HG02571 (cell line): ENCODE measurements around the gene TMEM151B.

Experiments used
- ATAC-seq: cut with Tn5 transposase; IDR thresholded peaks from one replicate; pipeline ENCODE4 v1.9.1; 2021; ENCODE audit warnings: mild to moderate bottlenecking, moderate library complexity; ENCODE audit not compliant: unreplicated experiment

TMEM151B gene

DNA sequence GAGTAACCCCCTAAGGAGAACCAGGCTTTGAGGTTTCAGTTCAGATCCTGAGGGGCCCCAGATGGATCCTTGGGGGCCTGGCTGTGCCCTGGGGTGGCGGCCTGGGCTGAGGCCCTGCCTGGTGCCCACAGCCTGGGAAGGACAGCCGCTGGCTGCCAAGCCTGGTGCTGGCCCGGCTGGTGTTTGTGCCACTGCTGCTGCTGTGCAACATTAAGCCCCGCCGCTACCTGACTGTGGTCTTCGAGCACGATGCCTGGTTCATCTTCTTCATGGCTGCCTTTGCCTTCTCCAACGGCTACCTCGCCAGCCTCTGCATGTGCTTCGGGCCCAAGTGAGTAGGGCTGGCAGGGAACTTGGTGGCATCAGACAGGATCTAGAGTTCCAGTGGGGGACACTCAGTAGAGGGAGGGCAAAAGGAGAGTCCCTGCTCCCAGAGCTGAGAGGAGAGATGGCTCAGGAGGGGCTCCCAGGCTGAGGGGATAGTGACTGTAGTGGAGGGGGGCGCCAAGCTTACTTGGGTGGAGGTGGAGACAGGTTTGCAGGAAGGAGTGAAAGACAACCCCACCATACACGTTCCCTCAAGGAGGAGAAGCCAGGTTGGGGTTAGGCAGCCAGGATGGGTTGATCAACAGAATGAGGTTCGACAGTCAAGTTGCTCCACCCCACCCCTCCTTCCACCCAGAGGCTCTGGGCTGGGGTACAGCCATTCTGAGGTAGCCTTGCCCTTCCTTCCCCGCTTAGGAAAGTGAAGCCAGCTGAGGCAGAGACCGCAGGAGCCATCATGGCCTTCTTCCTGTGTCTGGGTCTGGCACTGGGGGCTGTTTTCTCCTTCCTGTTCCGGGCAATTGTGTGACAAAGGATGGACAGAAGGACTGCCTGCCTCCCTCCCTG is 37.3 kb upstream of the TMEM151B start:
- ATAC-seq: no peak

- ATAC-seq: no peak
Observed at GRCh38 chr6:44233567-44234100, 36.6 kb upstream of the TMEM151B start.

- no peak for ATAC-seq
Observed at GRCh38 chr6:44234101-44235025, 35.9 kb upstream of the TMEM151B start.

DNA sequence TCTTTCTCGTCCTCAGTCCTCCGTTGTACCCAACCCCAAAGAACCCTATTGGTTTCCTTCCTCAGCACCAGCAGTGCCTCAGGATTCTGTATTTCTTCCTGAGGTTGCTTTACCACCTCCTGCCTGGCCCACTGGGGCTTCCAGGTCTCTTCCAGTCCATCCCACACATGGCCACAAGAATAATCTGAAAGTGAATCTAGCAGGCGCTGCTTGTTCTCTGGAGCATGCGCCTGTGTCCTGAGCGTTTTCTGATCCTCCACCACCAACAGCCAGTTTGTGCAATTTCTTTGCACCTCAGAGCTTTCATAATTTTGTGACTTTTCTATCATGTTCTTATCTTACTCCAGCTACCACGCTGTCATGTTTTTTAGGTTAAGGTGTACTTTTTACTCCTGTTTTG is 35.0 kb upstream of the TMEM151B start:
- no peak for ATAC-seq

DNA sequence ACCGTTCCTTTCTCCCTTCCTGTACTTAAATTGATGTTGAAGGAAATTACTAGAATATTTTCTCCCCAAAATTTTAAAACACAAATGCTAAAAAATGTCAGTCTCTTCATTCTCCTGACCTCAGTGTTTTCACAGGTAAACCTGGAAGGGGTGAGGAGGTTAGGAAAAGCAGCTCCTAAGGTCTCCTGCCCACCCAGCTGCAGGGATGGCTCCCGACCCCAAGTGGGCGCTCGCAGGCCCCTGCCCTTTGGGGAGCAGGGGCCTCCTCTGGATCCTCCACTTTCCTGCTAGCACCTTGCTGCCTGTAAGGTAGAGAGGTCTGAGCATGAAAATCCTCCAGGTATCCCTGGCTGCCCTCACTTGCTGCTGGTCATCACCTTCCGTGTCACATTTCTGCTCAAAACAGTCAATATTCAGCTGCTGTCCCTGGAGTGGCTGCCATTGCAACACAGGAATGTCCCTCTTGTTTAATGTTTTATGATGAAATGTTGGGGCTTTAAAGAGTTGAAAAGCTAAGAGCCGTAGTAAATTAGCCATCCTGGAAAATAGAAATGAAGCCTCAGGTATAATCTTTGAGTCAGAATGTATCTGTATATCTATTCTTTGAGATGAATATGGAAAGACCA is 34.2 kb upstream of the TMEM151B start:
- ATAC-seq: no peak

DNA sequence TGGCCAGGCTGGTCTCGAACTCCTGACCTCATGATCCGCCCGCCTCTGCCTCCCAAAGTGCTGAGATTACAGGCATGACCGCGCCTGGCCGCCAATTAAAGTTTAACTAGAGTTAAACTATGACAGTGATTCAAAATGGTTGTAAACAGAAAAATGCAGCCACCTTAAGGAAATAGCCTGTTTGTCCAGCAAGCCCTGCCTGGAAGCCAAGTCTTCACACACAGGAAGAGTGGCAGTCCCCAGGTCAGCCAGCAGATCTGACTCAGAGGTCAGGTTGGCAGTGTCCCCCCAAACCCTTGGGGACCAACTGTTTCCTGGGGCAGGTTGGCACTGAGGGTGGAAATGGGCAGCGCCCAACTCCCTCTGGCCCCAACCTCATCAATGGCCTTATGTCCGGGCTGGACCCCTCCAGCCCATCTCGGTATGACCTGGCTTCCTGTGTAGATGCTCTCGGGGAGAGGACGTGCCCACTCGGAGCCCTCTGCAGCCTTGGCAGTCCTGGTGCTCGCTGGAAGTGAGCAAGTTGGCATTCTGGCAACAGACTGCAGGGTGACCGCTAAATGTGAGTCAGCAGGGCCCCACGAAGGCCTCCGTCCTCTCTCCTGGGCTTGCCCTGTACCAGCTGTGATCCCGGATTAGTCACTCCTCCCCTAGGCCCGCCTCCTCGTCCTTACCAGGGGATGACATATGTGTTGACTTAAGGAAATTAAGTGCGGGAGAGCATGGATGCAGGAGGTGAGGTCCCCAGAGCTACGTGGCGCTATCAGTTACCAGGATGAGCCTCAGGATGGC is 33.0 kb upstream of the TMEM151B start:
- ATAC-seq: peak; percentile 68

DNA sequence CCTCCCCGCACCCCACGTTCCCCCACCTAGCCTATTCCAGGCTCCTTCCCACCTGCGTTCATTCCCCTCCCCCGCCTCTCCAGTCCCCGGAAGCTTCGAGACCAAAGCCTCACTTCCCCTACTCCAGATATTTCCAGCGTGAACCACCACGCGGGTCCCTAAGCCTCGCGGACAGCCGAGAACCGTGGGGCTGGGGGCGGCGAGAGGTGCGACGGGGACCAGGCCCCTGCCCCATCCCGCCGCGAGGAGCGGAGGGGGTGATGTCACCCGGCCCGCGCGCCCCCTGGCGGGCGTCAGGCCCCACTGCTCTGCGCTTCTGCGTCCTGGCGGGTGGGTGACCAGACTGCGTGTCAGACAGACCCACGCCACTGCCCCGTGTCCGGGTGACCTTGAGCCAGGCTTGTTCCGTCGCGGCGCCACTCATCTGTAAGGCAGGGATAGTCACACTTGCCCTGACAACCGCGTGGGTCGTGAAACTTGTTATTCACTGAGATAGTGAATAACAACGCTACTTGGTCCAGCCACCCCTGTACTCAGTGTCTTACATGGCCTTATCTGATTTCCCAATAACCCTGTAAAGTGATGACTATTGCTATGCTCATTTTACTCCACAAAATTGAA is 32.3 kb upstream of the TMEM151B start:
- ATAC-seq: peak; percentile 80

DNA sequence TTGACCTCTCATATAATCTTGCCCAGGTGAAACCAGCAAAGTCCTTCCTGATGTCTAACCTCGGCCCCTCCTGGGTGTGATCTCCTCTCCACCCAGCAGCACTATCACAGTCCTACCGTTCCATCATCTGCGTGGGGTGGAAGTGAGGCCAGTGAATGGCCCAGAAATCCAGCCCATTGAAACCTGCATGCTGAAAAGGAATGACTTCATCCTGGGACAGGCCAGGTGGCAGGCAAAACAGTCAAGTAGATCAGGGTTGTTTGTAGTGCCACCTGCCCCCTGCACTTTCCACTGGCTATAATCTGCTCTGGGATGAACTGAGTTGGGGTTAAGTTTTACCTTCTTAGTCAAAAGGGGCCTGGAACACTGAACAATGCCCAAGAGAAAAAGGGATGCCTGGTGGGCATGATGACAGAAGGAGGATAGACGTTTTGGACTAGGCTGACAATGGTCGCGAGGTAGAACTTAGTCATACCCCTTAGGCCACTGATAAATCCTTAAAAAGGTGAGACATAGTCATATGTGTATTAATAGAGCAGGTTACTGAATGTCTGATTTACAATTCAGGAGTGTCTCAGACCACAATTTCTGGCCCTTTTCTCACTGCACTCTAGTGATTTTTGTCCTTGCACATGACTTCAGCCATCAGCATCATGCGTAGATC is 31.4 kb upstream of the TMEM151B start:
- ATAC-seq: no peak

DNA sequence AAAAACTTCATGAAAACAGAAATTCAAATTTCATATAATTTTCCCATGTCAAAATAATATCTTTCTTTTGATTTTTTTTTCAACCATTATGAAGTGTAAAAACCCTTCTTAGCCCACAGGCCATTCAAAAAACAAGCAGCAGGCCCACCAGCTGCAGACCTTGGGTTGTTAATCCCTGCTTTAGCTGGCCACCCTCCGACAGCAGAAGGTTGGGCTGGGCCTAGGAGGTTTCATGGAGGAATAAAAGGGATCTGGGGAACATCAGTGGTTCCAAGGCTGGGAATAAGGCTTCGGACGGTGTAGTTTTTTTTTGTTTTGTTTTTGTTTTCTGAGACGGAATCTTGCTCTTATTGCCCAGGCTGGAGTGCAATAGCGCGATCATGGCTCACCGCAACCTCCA is 26.9 kb upstream of the TMEM151B start:
- ATAC-seq: no peak

- ATAC-seq: no peak
Observed at GRCh38 chr6:44245391-44245911, 24.8 kb upstream of the TMEM151B start.

DNA sequence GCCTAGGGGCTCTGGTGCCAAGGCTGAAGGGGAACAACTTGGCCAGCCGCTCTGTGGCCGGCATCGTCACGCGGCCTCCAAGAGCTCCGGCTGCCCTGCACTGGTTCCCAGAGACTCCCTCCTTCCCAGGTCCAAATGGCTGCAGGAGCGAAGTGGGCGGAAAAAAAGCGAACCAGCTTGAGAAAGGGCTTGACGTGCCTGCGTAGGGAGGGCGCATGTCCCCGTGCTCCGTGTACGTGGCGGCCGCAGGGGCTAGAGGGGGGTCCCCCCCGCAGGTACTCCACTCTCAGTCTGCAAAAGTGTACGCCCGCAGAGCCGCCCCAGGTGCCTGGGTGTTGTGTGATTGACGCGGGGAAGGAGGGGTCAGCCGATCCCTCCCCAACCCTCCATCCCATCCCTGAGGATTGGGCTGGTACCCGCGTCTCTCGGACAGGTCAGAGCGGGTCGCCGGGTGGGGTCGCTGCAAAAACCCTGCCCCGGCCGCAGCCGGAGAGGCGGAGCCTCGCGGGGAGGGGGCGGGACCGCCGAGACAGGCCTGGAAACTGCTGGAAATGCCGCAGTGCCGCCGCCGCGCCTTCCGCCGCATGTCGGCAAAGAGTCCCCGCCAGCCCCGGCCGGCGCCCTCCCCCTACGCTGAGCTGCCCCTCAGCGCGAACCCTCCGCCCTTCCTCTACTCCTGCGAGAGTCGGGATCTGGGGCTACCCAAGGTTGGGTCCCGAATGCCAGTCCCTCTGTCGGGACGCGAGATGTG is 24.2 kb upstream of the TMEM151B start:
- ATAC-seq: peak; percentile 49

- ATAC-seq: peak; percentile 61
Observed at GRCh38 chr6:44246663-44247337, 23.4 kb upstream of the TMEM151B start, which contains the start of gene HSP90AB1. TSS of gene HSP90AB1 (plus strand) at chr6:44247101. CDS start at chr6:44248630, 1,529 bp downstream.

GRCh38 chr6:44247338-44248302 is 22.6 kb upstream of the TMEM151B start:
- ATAC-seq: peak; percentile 23

DNA sequence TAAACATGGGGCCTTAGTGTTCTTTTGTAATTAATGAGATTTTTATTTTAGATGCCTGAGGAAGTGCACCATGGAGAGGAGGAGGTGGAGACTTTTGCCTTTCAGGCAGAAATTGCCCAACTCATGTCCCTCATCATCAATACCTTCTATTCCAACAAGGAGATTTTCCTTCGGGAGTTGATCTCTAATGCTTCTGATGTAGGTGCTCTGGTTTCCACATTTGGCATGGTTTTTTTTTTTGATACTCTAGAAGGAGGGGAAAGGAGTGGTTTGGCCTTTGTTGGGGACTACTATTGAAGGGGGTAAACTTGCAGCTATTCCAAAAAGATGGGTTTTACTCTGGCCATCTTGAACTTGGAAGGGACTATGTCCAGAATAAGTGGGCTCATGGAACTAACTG is 21.7 kb upstream of the TMEM151B start:
- no peak for ATAC-seq

- ATAC-seq: no peak
Observed at GRCh38 chr6:44249082-44249748, 21.0 kb upstream of the TMEM151B start.
